Activated T-helper 2 cell treated with anti-CD3 and anti-CD28 coated beads, Interferon-gamma antibody, Interleukin-2, Interleukin-4, amounts not matched to agents 10 μg/mL and 5 μg/mL and 100 μg/mL, durations not matched to agents 14 hours and 24 hours and 36 hours (primary cell): ENCODE data around the gene TOP2A. TPM values are rescaled to one million over a fixed set of nuclear protein-coding genes. Genes with fewer than 3 reads are reported as not detected.

ENCODE experiments used
- DNase-seq: peaks from one replicate; pipeline ENCODE4 v3.0.0; 2021; ENCODE audit warnings: low spot score
- H3K27ac Mint-ChIP-seq: one replicate; pipeline ENCODE4 v1.8.0; 2021; ENCODE audit warnings: mixed read lengths
- H3K27me3 Mint-ChIP-seq: one replicate; pipeline ENCODE4 v1.8.0; 2021; ENCODE audit warnings: low read depth, mixed read lengths
- H3K36me3 Mint-ChIP-seq: one replicate; pipeline ENCODE4 v1.8.0; 2021; ENCODE audit warnings: low read depth, mixed read lengths
- H3K4me1 Mint-ChIP-seq: one replicate; pipeline ENCODE4 v1.8.0; 2021; ENCODE audit warnings: low read depth, mixed read lengths
- H3K4me3 Mint-ChIP-seq: one replicate; pipeline ENCODE4 v1.8.0; 2021; ENCODE audit warnings: low read depth, mild to moderate bottlenecking, moderate library complexity, mixed read lengths
- H3K9me3 Mint-ChIP-seq: one replicate; pipeline ENCODE4 v1.8.0; 2021; ENCODE audit warnings: mixed read lengths
- intact Hi-C: fragments of 100-400 bp; cut with micrococcal nuclease; formaldehyde crosslinking; loops from one replicate; pipeline ENCODE4 v1.15.1; 2023
- total RNA-seq: library from RNA; stranded (reverse); gene quantifications from 2 replicates; pipeline ENCODE4 v1.2.3, GENCODE V29; 2022

Gene TOP2A
- total RNA-seq, 1 donor from 2014 or later: 193 TPM

DNA sequence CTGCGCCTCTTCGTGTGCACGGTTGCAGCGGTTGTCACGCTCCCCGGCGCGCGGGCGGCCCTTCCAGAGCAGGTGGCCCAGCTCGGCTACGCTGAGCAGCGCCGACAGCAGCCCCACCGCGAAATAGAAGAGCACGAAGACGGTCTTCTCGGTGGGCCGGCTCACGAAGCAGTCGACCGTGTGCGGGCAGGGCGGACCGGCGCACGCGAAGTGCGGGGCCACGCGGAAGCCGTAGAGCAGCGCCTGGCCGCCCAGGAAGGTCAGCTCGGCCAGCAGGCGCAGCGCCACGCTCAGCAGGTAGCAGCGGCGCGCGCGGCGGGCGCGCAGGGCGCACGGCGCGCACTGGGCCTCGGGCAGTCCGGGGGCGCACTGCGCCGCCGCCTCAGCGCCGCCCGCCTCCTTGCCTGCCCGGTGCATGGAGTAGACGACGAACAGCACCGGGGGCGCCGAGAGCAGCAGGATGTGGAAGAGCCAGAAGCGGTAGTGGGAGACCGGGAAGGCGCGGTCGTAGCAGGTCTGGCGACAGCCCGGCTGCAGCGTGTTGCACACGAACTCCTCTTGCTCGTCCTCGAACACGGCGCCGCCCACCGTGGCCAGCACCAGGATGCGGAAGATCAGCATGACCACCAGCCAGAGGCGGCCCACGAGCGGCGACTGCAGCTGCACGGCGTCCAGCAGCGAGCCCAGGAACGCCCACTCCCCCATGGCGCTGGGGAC is 54.4 kb downstream of the TOP2A start:
- Mint-ChIP-seq H3K4me1 (peaks cover 15% of the 10 kb centered on the region), H3K36me3 (peaks cover 3% of the 10 kb centered on the region), H3K9me3 (no peaks in the 10 kb centered on the region), H3K27ac (peak overlapping the region; percentile 17), H3K27me3 (peaks cover 2% of the 10 kb centered on the region), H3K4me3 (peak overlapping the region; percentile 82)
- peak; percentile 33 for DNase-seq
- intact Hi-C loops: loop anchor here (5.0 kb wide), 2 partner anchors 39 to 84 kb away; no protein-coding TSS in a partner anchor

DNA sequence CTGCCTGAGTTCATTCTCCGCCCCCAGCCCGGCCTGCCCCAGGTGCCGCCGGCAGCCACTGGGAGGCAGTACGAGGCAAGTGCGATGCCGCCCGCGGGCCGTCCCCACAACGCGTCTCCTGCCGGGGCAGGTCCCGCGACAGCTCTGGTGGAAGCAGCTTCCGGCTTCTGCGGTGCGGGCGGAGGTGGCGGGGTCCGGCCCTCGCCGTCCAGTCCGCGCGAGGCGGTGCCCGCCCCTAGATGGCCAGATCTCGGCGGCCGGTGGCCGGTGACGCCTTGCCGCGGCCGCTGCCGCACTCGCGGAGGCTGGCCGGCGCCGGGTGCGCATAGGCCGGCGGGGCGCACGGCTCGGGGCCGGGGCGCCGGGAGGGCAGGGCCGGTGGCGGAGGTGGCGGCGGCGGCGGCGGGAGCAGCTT is 55.0 kb downstream of the TOP2A start:
- Mint-ChIP-seq H3K27ac (no peak overlapping the region), H3K4me1 (peaks cover 17% of the 10 kb centered on the region), H3K27me3 (peaks cover 2% of the 10 kb centered on the region), H3K36me3 (peaks cover 3% of the 10 kb centered on the region), H3K9me3 (no peaks in the 10 kb centered on the region), H3K4me3 (peak overlapping the region; percentile 73)
- peak; percentile 85 for DNase-seq
- intact Hi-C loops: loop anchor here (5.0 kb wide), 2 partner anchors 40 to 85 kb away; no protein-coding TSS in a partner anchor

- H3K4me3 Mint-ChIP-seq: peak overlapping the region; percentile 73
- H3K9me3 Mint-ChIP-seq: no peaks in the 10 kb centered on the region
- no peak overlapping the region for H3K27ac Mint-ChIP-seq
- intact Hi-C loops: loop anchor here (5.0 kb wide), 2 partner anchors 40 to 85 kb away; no protein-coding TSS in a partner anchor
- H3K4me1 Mint-ChIP-seq: peaks cover 17% of the 10 kb centered on the region
- H3K27me3 Mint-ChIP-seq: peaks cover 2% of the 10 kb centered on the region
- peaks cover 3% of the 10 kb centered on the region for H3K36me3 Mint-ChIP-seq
- DNase-seq: no peak
Measured at GRCh38 chr17:40361925-40362695, 55.6 kb downstream of the TOP2A start.

GRCh38 chr17:40361063-40361924 is 56.4 kb downstream of the TOP2A start:
- H3K9me3 Mint-ChIP-seq: no peaks in the 10 kb centered on the region
- no peak overlapping the region for H3K4me3 Mint-ChIP-seq
- peaks cover 17% of the 10 kb centered on the region for H3K4me1 Mint-ChIP-seq
- intact Hi-C loops: loop anchor here (5.0 kb wide), 2 partner anchors 41 to 86 kb away; no protein-coding TSS in a partner anchor
- H3K27me3 Mint-ChIP-seq: peaks cover 2% of the 10 kb centered on the region
- peaks cover 5% of the 10 kb centered on the region for H3K36me3 Mint-ChIP-seq
- DNase-seq: no peak
- H3K27ac Mint-ChIP-seq: no peak overlapping the region

DNA sequence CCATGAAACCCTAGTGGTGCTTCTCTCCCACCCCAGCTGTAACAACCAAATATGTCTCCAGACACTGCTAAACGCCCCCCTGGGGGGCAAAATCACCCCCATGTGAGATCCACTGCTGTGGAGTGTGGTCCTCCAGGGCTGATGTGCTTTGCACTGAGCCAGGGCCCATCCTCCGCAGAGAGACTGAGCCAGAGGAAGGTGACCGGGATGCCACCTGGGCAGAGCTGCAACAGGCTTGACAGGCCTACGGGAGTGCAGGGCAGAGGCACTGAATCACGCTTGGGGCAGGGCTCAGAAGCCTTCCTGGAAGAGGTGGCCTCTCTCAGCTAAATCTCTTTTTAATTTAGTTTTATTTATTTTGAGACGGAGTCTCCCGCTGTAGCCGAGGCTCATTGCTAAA is 57.6 kb downstream of the TOP2A start:
- intact Hi-C loops: loop anchor here (5.0 kb wide), 2 partner anchors 42 to 87 kb away; no protein-coding TSS in a partner anchor
- Mint-ChIP-seq H3K27me3 (peaks cover 2% of the 10 kb centered on the region), H3K27ac (no peak overlapping the region), H3K4me1 (peaks cover 17% of the 10 kb centered on the region), H3K4me3 (no peak overlapping the region), H3K36me3 (peaks cover 12% of the 10 kb centered on the region), H3K9me3 (no peaks in the 10 kb centered on the region)
- no peak for DNase-seq

GRCh38 chr17:40358323-40359038 is 59.2 kb downstream of the TOP2A start:
- no peak overlapping the region for H3K4me3 Mint-ChIP-seq
- peaks cover 1% of the 10 kb centered on the region for H3K27me3 Mint-ChIP-seq
- peaks cover 12% of the 10 kb centered on the region for H3K4me1 Mint-ChIP-seq
- no peaks in the 10 kb centered on the region for H3K9me3 Mint-ChIP-seq
- H3K27ac Mint-ChIP-seq: no peak overlapping the region
- intact Hi-C loops: loop anchor here (1.0 to 10.0 kb wide), 4 partner anchors 59 to 436 kb away; partner anchors contain the start of genes KRT28 and TOP2A
- peaks cover 14% of the 10 kb centered on the region for H3K36me3 Mint-ChIP-seq
- peak; percentile 77 for DNase-seq

DNA sequence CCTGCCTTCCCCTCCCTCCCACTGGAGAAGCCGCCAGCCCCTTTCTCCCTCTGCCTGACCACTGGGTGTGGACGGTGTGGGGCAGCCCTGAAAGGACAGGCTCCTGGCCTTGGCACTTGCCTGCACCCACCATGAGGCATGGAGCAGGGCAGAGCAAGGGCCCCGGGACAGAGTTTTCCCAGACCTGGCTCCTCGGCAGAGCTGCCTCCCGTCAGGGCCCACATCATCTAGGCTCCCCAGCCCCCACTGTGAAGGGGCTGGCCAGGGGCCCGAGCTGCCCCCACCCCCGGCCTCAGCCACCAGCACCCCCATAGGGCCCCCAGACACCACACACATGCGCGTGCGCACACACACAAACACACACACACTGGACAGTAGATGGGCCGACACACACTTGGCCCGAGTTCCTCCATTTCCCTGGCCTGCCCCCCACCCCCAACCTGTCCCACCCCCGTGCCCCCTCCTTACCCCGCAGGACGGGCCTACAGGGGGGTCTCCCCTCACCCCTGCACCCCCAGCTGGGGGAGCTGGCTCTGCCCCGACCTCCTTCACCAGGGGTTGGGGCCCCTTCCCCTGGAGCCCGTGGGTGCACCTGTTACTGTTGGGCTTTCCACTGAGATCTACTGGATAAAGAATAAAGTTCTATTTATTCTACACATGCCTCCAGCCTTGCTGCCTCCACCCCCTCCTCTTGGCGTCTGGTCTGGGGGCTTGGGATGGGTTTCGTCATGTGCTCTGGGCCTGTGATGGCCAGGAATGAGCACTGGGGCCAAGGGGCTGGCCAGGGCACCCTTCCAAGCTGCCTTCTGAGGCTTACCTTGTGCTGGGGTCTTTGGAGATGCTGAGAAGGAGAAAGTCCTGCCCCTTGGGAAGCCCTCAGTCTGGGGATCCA is 60.5 kb downstream of the TOP2A start:
- H3K36me3 Mint-ChIP-seq: peaks cover 21% of the 10 kb centered on the region

DNA sequence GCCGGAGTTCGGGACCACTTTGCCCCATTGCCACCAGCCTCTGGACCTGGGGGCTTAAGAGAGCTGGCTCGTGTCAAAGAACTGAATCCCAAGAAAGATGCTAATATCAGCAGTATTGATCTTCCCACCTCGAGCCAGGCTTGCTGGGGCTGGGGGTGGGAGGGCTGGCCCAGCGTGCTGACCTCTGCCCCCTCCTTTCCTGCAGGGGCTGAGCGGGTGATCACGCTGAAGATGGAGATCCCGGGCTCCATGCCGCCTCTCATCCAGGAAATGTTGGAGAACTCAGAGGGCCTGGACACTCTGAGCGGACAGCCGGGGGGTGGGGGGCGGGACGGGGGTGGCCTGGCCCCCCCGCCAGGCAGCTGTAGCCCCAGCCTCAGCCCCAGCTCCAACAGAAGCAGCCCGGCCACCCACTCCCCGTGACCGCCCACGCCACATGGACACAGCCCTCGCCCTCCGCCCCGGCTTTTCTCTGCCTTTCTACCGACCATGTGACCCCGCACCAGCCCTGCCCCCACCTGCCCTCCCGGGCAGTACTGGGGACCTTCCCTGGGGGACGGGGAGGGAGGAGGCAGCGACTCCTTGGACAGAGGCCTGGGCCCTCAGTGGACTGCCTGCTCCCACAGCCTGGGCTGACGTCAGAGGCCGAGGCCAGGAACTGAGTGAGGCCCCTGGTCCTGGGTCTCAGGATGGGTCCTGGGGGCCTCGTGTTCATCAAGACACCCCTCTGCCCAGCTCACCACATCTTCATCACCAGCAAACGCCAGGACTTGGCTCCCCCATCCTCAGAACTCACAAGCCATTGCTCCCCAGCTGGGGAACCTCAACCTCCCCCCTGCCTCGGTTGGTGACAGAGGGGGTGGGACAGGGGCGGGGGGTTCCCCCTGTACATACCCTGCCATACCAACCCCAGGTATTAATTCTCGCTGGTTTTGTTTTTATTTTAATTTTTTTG is 61.6 kb downstream of the TOP2A start:
- Mint-ChIP-seq H3K27ac (no peak overlapping the region), H3K4me1 (peaks cover 17% of the 10 kb centered on the region), H3K27me3 (no peaks in the 10 kb centered on the region), H3K9me3 (no peaks in the 10 kb centered on the region), H3K36me3 (peaks cover 28% of the 10 kb centered on the region), H3K4me3 (no peak overlapping the region)
- no peak for DNase-seq
- intact Hi-C loops: loop anchor here (2.0 to 10.0 kb wide), 4 partner anchors 53 to 439 kb away; partner anchors contain the start of genes KRT28 and TOP2A

More for the DNA sequence above, 60.5 kb downstream of the TOP2A start:
- no peak for DNase-seq
- H3K27ac Mint-ChIP-seq: no peak overlapping the region
- peaks cover 15% of the 10 kb centered on the region for H3K4me1 Mint-ChIP-seq
- H3K27me3 Mint-ChIP-seq: no peaks in the 10 kb centered on the region
- H3K4me3 Mint-ChIP-seq: no peak overlapping the region
- intact Hi-C loops: loop anchor here (5.0 to 10.0 kb wide), 3 partner anchors 60 to 438 kb away; partner anchors contain the start of genes KRT28 and TOP2A
- H3K9me3 Mint-ChIP-seq: no peaks in the 10 kb centered on the region

DNA sequence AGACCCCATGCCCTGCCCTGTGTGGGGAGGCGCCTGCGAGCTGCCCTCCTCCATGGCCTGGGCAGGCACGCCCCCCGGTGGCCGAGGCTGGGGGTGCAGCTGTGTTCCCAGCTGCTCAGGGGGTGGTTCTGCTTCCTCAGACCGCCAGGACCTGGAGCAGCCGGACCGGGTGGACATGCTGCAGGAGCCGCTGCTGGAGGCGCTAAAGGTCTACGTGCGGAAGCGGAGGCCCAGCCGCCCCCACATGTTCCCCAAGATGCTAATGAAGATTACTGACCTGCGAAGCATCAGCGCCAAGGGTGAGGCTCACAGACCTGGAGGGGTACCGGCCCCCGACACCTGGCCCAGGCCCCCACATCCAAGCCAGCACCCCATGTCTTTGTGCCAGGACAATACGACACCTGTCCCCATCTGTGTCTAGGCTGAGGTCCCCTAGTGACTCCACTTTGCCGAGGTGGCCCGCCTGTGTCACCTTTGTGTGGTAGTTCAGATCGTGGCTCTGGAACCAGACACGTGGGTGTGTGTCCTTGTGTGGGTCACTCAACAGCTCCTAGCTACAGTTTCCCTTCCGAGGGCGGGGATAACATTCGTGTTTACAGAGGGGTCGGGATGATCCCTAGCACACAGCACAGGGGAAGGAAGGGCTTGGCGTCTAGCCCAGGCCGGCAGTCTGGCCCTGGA is 62.4 kb downstream of the TOP2A start:
- peaks cover 29% of the 10 kb centered on the region for H3K36me3 Mint-ChIP-seq
- H3K4me1 Mint-ChIP-seq: peaks cover 17% of the 10 kb centered on the region
- H3K9me3 Mint-ChIP-seq: no peaks in the 10 kb centered on the region
- intact Hi-C loops: loop anchor here (2.0 to 10.0 kb wide), 4 partner anchors 52 to 440 kb away; partner anchors contain the start of genes KRT28 and TOP2A
- H3K4me3 Mint-ChIP-seq: no peak overlapping the region
- no peak overlapping the region for H3K27ac Mint-ChIP-seq
- peak; percentile 62 for DNase-seq
- no peaks in the 10 kb centered on the region for H3K27me3 Mint-ChIP-seq
